Measurements from ENCODE around the gene CELF1.
A peak's percentile ranks its signal among the peaks of the same experiment; 100 is the strongest.

Gene CELF1

GRCh38 chr11:47552566-47553405, at the start of gene CELF1:
Gene CELF1, minus strand, starts transcription at chr11:47553132. Its CDS starts 53,609 bp downstream, at chr11:47499523.
- in situ Hi-C loops (cut with MboI; ENCODE audit: low sequenced_read_pairs, unreplicated experiment), result no loop called here
- peak; percentile 95 for DNase-seq (ENCODE audit: low spot score)
- TF ChIP-seq CTCF (IDR thresholded peaks at IDR 0.05; ENCODE audit: borderline replicate concordance, control extremely low read depth, extremely low read depth, insufficient read depth, missing control alignments), result peak; percentile 90

GRCh38 chr11:47599902-47600301, 47.0 kb upstream of the CELF1 start:
- no peak for DNase-seq (ENCODE audit: low spot score)
- in situ Hi-C loops (cut with MboI; ENCODE audit: low sequenced_read_pairs, unreplicated experiment), result no loop called here
- no peak for TF ChIP-seq CTCF (IDR thresholded peaks at IDR 0.05; ENCODE audit: borderline replicate concordance, control extremely low read depth, extremely low read depth, insufficient read depth, missing control alignments)

GRCh38 chr11:47595967-47596366, 43.0 kb upstream of the CELF1 start:
- no peak for DNase-seq (ENCODE audit: low spot score)
- TF ChIP-seq CTCF (IDR thresholded peaks at IDR 0.05; ENCODE audit: borderline replicate concordance, control extremely low read depth, extremely low read depth, insufficient read depth, missing control alignments), result no peak

GRCh38 chr11:47595029-47595428, 42.1 kb upstream of the CELF1 start:
- DNase-seq (ENCODE audit: low spot score), result no peak
- no peak for TF ChIP-seq CTCF (IDR thresholded peaks at IDR 0.05; ENCODE audit: borderline replicate concordance, control extremely low read depth, extremely low read depth, insufficient read depth, missing control alignments)
- in situ Hi-C loops (cut with MboI; ENCODE audit: low sequenced_read_pairs, unreplicated experiment), result no loop called here

More at GRCh38 chr11:47595967-47596366, 43.0 kb upstream of the CELF1 start:
- in situ Hi-C loops (cut with MboI; ENCODE audit: low sequenced_read_pairs, unreplicated experiment), result no loop called here

- DNase-seq (ENCODE audit: low spot score), result no peak
- TF ChIP-seq CTCF (IDR thresholded peaks at IDR 0.05; ENCODE audit: borderline replicate concordance, control extremely low read depth, extremely low read depth, insufficient read depth, missing control alignments), result no peak
- in situ Hi-C loops (cut with MboI; ENCODE audit: low sequenced_read_pairs, unreplicated experiment), result no loop called here
Measured at GRCh38 chr11:47593934-47594855, 41.3 kb upstream of the CELF1 start, which contains the start of gene C1QTNF4. Gene C1QTNF4, minus strand, starts transcription at chr11:47594411. Its CDS starts 3,601 bp downstream, at chr11:47590810.

GRCh38 chr11:47593492-47593933, 40.6 kb upstream of the CELF1 start:
- in situ Hi-C loops (cut with MboI; ENCODE audit: low sequenced_read_pairs, unreplicated experiment), result no loop called here
- no peak for TF ChIP-seq CTCF (IDR thresholded peaks at IDR 0.05; ENCODE audit: borderline replicate concordance, control extremely low read depth, extremely low read depth, insufficient read depth, missing control alignments)
- DNase-seq (ENCODE audit: low spot score), result no peak

Data from GM13976 (cell line).